IMR-90 (cell line): Measurements from ENCODE around the gene EFNA5.

Experiments
- CEBPB ChIP-seq: IDR thresholded peaks from 2 replicates; pipeline ENCODE4 v1.6.1; 2012; ENCODE audit warnings: low read depth, low read length, improper control_type of control experiment
- CHD1 ChIP-seq: IDR thresholded peaks from 2 replicates; pipeline ENCODE4 v1.6.1; 2012; ENCODE audit warnings: low read depth, low read length, improper control_type of control experiment
- MAZ ChIP-seq: IDR thresholded peaks from 2 replicates; pipeline ENCODE4 v1.6.1; 2012; ENCODE audit warnings: low read depth, mild to moderate bottlenecking, low read length, improper control_type of control experiment, moderate library complexity, borderline replicate concordance
- MXI1 ChIP-seq: IDR thresholded peaks from 2 replicates; pipeline ENCODE4 v1.6.1; 2012; ENCODE audit warnings: low read depth, mild to moderate bottlenecking, low read length, moderate library complexity, borderline replicate concordance
- POLR2A ChIP-seq: IDR thresholded peaks from 2 replicates; pipeline ENCODE4 v1.6.1; 2012; ENCODE audit warnings: mild to moderate bottlenecking, low read depth, low read length
- RAD21 ChIP-seq: IDR thresholded peaks from 2 replicates; pipeline ENCODE4 v1.6.1; 2012; ENCODE audit warnings: low read length, improper control_type of control experiment
- RFX5 ChIP-seq: IDR thresholded peaks from 2 replicates; pipeline ENCODE4 v1.8.0; 2012; ENCODE audit warnings: low read depth, mild to moderate bottlenecking, low read length, moderate library complexity
- TF ChIP-seq, protein P1 (sequence below): conservative IDR thresholded peaks from 2 replicates; pipeline ENCODE4 v1.5.1; 2012; ENCODE audit warnings: mild to moderate bottlenecking, low read depth, low read length, improper control_type of control experiment
- TF ChIP-seq, protein P2 (sequence below): fragments of 150-350 bp; IDR thresholded peaks from 2 replicates; pipeline ENCODE4 v1.6.1; 2017; ENCODE audit warnings: mild to moderate bottlenecking, antibody characterized with exemption, low read length, low read depth

DNA sequence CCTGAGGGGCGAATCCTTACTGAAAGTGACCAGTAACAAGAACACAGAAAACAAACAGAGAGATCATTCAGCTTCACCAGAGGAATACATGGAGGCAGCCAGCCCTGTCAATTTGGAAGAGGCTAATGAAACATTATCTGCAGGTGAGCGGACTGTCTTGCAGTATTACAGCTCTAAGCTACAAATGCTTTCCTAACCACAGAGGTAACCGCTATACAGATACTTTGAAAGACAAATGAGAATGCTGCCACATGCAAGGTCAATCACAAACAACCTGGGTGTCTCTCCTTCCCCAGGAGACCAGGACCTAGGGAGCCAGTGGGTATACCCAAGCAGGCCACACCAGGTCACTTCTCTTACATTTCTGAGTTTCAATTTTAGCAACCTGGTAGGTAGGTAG, 30.2 kb downstream of the EFNA5 start:
- TF ChIP-seq, protein P1, sequence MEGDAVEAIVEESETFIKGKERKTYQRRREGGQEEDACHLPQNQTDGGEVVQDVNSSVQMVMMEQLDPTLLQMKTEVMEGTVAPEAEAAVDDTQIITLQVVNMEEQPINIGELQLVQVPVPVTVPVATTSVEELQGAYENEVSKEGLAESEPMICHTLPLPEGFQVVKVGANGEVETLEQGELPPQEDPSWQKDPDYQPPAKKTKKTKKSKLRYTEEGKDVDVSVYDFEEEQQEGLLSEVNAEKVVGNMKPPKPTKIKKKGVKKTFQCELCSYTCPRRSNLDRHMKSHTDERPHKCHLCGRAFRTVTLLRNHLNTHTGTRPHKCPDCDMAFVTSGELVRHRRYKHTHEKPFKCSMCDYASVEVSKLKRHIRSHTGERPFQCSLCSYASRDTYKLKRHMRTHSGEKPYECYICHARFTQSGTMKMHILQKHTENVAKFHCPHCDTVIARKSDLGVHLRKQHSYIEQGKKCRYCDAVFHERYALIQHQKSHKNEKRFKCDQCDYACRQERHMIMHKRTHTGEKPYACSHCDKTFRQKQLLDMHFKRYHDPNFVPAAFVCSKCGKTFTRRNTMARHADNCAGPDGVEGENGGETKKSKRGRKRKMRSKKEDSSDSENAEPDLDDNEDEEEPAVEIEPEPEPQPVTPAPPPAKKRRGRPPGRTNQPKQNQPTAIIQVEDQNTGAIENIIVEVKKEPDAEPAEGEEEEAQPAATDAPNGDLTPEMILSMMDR = no peak
- TF ChIP-seq CEBPB = no peak
- TF ChIP-seq POLR2A = no peak
- TF ChIP-seq MAZ = no peak
- no peak for TF ChIP-seq RFX5
- TF ChIP-seq, protein P2, sequence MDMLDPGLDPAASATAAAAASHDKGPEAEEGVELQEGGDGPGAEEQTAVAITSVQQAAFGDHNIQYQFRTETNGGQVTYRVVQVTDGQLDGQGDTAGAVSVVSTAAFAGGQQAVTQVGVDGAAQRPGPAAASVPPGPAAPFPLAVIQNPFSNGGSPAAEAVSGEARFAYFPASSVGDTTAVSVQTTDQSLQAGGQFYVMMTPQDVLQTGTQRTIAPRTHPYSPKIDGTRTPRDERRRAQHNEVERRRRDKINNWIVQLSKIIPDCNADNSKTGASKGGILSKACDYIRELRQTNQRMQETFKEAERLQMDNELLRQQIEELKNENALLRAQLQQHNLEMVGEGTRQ = no peak
- TF ChIP-seq RAD21 = no peak
- no peak for TF ChIP-seq MXI1
- TF ChIP-seq CHD1 = no peak
